Suprapubic skin (tissue), 4 donors: Measurements from ENCODE around the gene NAIF1.
"Not testable (repeated sequence)": the region's sequence is repeated elsewhere in the genome, so short reads cannot be mapped to it uniquely, and the experiment has no call there.

Source experiments
- POLR2A ChIP-seq, 2 donors: fragments of 450-650 bp; IDR thresholded peaks; one replicate each; pipeline ENCODE4 v1.6.1; 2017; ENCODE audit warnings: antibody characterized with exemption in 2 of 2, mild to moderate bottlenecking in 2 of 2, moderate library complexity in 2 of 2
- POLR2AphosphoS5 ChIP-seq, 3 donors: sonication (generic); formaldehyde crosslinking; IDR thresholded peaks; one replicate each; pipeline ENCODE4 v1.6.1; 2017; ENCODE audit warnings: antibody characterized with exemption in 3 of 3
- TF ChIP-seq, protein P1 (sequence below), 2 donors: fragments of 200-600 bp in 1 of 2; fragments of 450-650 bp in 1 of 2; sonication (generic) in 1 of 2; IDR thresholded peaks; one replicate each; pipeline ENCODE4 v1.5.1; 2016 to 2019; ENCODE audit warnings: antibody characterized with exemption in 2 of 2, mild to moderate bottlenecking in 1 of 2, moderate library complexity in 1 of 2

DNA sequence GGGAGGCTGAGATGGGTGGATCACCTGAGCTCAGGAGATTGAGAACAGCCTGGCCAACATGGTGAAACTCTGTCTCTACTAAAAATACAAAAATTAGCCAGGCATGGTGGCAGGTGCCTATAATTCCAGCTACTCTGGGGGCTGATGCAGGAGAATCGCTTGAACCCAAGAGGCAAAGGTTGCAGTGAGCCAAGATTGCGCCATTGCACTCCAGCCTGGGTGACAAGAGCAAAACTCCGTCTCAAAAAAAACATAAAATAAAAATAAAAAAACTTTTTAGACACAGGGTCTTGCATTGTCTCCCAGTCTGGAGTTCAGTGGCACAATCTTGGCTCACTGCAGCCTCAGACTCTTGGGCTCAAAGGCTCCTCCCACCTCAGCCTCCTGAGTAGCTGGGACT, 30.6 kb downstream of the NAIF1 start:
- TF ChIP-seq, protein P1, sequence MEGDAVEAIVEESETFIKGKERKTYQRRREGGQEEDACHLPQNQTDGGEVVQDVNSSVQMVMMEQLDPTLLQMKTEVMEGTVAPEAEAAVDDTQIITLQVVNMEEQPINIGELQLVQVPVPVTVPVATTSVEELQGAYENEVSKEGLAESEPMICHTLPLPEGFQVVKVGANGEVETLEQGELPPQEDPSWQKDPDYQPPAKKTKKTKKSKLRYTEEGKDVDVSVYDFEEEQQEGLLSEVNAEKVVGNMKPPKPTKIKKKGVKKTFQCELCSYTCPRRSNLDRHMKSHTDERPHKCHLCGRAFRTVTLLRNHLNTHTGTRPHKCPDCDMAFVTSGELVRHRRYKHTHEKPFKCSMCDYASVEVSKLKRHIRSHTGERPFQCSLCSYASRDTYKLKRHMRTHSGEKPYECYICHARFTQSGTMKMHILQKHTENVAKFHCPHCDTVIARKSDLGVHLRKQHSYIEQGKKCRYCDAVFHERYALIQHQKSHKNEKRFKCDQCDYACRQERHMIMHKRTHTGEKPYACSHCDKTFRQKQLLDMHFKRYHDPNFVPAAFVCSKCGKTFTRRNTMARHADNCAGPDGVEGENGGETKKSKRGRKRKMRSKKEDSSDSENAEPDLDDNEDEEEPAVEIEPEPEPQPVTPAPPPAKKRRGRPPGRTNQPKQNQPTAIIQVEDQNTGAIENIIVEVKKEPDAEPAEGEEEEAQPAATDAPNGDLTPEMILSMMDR (IDR thresholded peaks at IDR 0.05) = not testable (repeated sequence)
- not testable (repeated sequence) for TF ChIP-seq POLR2A, POLR2AphosphoS5 (IDR thresholded peaks at IDR 0.05)
